Endothelial cell of umbilical vein (primary cell): Measurements from ENCODE around the gene B4GALNT3.

Source experiments
- EZH2 ChIP-seq: IDR thresholded peaks from 2 replicates; pipeline ENCODE4 v1.6.1; 2012; ENCODE audit warnings: borderline replicate concordance, low read depth, mild to moderate bottlenecking, moderate library complexity, low read length, inconsistent platforms; ENCODE audit not compliant: severe bottlenecking
- FOS ChIP-seq: IDR thresholded peaks from 2 replicates; pipeline ENCODE4 v1.6.1; 2011; ENCODE audit warnings: mild to moderate bottlenecking, low read length, moderate library complexity, borderline replicate concordance; ENCODE audit not compliant: insufficient read depth
- GATA2 ChIP-seq: IDR thresholded peaks from 2 replicates; pipeline ENCODE4 v1.7.0; 2011; ENCODE audit warnings: low read depth, mild to moderate bottlenecking, moderate library complexity, mixed read lengths, low read length; ENCODE audit not compliant: insufficient read length, insufficient read depth
- MYC ChIP-seq: IDR thresholded peaks from one replicate; pipeline ENCODE4 v1.6.1; 2011; ENCODE audit warnings: mild to moderate bottlenecking, low read depth, low read length
- POLR2A ChIP-seq: IDR thresholded peaks from 2 replicates; pipeline ENCODE4 v1.6.1; 2012; ENCODE audit warnings: low read depth, mild to moderate bottlenecking, control low read depth, low read length
- POLR2AphosphoS5 ChIP-seq: IDR thresholded peaks from 2 replicates; pipeline ENCODE4 v1.6.1; 2012; ENCODE audit warnings: low read depth, mild to moderate bottlenecking, control low read depth, low read length, moderate library complexity; ENCODE audit not compliant: insufficient read depth
- TF ChIP-seq, protein P1 (sequence below), 2 donors: IDR thresholded peaks; 1 replicate in 1 of 2; 2 replicates in 1 of 2; pipeline ENCODE4 v1.5.1; 2011; ENCODE audit warnings: low read length in 2 of 2, mild to moderate bottlenecking in 2 of 2, moderate library complexity in 2 of 2, control low read depth in 1 of 2, inconsistent platforms in 1 of 2, low read depth in 1 of 2; ENCODE audit not compliant: insufficient read depth in 1 of 2; ENCODE audit errors: extremely low read depth in 1 of 2
- TF ChIP-seq, protein P2 (sequence below): IDR thresholded peaks from 2 replicates; pipeline ENCODE4 v1.6.1; 2011; ENCODE audit not compliant: insufficient read depth, insufficient read length

- TF ChIP-seq EZH2 (no peak), POLR2A (no peak), POLR2AphosphoS5 (no peak), GATA2 (no peak), MYC (no peak), FOS (no peak)
- TF ChIP-seq, protein P1, sequence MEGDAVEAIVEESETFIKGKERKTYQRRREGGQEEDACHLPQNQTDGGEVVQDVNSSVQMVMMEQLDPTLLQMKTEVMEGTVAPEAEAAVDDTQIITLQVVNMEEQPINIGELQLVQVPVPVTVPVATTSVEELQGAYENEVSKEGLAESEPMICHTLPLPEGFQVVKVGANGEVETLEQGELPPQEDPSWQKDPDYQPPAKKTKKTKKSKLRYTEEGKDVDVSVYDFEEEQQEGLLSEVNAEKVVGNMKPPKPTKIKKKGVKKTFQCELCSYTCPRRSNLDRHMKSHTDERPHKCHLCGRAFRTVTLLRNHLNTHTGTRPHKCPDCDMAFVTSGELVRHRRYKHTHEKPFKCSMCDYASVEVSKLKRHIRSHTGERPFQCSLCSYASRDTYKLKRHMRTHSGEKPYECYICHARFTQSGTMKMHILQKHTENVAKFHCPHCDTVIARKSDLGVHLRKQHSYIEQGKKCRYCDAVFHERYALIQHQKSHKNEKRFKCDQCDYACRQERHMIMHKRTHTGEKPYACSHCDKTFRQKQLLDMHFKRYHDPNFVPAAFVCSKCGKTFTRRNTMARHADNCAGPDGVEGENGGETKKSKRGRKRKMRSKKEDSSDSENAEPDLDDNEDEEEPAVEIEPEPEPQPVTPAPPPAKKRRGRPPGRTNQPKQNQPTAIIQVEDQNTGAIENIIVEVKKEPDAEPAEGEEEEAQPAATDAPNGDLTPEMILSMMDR (IDR thresholded peaks at IDR 0.05; ENCODE audit: extremely low read depth in 1 of 2, insufficient read depth in 1 of 2, low read depth in 1 of 2, low read length in 2 of 2): no peak
- TF ChIP-seq, protein P2, sequence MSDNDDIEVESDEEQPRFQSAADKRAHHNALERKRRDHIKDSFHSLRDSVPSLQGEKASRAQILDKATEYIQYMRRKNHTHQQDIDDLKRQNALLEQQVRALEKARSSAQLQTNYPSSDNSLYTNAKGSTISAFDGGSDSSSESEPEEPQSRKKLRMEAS: no peak
Observed at GRCh38 chr12:462936-463705, 3.4 kb downstream of the B4GALNT3 start.
